Measurements from ENCODE around the gene ZNF280B. TPM values are rescaled to one million over a fixed set of nuclear protein-coding genes. Genes with fewer than 3 reads are reported as not detected.

The ZNF280B gene
- total RNA-seq, 1 donor from 2014 or later: 5.0 TPM

GRCh38 chr22:22538226-22538989 is 29.9 kb upstream of the ZNF280B start:
- Mint-ChIP-seq H3K9me3 (no peaks in the 10 kb centered on the region), H3K36me3 (no peaks in the 10 kb centered on the region), H3K27ac (no peak overlapping the region), H3K27me3 (peaks cover 45% of the 10 kb centered on the region), H3K4me3 (no peak overlapping the region), H3K4me1 (ENCODE audit: unreplicated experiment) (no peaks in the 10 kb centered on the region)
- TF ChIP-seq, protein P1, sequence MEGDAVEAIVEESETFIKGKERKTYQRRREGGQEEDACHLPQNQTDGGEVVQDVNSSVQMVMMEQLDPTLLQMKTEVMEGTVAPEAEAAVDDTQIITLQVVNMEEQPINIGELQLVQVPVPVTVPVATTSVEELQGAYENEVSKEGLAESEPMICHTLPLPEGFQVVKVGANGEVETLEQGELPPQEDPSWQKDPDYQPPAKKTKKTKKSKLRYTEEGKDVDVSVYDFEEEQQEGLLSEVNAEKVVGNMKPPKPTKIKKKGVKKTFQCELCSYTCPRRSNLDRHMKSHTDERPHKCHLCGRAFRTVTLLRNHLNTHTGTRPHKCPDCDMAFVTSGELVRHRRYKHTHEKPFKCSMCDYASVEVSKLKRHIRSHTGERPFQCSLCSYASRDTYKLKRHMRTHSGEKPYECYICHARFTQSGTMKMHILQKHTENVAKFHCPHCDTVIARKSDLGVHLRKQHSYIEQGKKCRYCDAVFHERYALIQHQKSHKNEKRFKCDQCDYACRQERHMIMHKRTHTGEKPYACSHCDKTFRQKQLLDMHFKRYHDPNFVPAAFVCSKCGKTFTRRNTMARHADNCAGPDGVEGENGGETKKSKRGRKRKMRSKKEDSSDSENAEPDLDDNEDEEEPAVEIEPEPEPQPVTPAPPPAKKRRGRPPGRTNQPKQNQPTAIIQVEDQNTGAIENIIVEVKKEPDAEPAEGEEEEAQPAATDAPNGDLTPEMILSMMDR (conservative IDR thresholded peaks at IDR 0.05): no peak
- no peak for DNase-seq (ENCODE audit: extremely low spot score, unreplicated experiment)

DNA sequence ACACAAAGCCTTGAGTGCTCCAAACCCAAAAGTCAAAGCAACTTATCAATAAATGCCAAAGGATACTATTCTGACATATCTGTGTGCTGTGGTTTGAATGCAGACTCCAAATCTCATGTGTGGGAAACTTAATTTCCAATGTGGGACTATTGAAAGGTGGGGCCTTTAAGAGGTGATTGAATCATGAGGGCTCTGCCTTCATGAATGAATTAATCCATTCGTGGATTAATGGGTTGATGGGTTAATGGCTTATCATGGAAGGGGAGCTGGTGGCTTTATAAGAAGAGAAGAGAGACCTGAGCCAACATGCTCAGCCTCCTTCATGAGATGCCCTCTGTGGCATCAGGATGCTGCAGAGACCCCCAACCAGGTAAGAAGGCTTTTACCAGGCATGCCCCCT is 28.4 kb upstream of the ZNF280B start:
- Mint-ChIP-seq H3K27ac (no peak overlapping the region), H3K36me3 (no peaks in the 10 kb centered on the region), H3K4me3 (no peak overlapping the region), H3K27me3 (peaks cover 31% of the 10 kb centered on the region), H3K4me1 (ENCODE audit: unreplicated experiment) (no peaks in the 10 kb centered on the region), H3K9me3 (no peaks in the 10 kb centered on the region)
- TF ChIP-seq, protein P1 (conservative IDR thresholded peaks at IDR 0.05): no peak
- no peak for DNase-seq (ENCODE audit: extremely low spot score, unreplicated experiment)

- H3K27ac Mint-ChIP-seq: no peak overlapping the region
- no peaks in the 10 kb centered on the region for H3K4me1 Mint-ChIP-seq (ENCODE audit: unreplicated experiment)
- H3K4me3 Mint-ChIP-seq: no peak overlapping the region
- H3K9me3 Mint-ChIP-seq: no peaks in the 10 kb centered on the region
- TF ChIP-seq, protein P1 (conservative IDR thresholded peaks at IDR 0.05): no peak
- H3K27me3 Mint-ChIP-seq: peaks cover 30% of the 10 kb centered on the region
- no peaks in the 10 kb centered on the region for H3K36me3 Mint-ChIP-seq
- no peak for DNase-seq (ENCODE audit: extremely low spot score, unreplicated experiment)
These were observed 28.0 kb upstream of the ZNF280B start for GRCh38 chr22:22536515-22536914.

GRCh38 chr22:22535662-22536061 is 27.1 kb upstream of the ZNF280B start:
- no peak for DNase-seq (ENCODE audit: extremely low spot score, unreplicated experiment)
- Mint-ChIP-seq H3K4me3 (no peak overlapping the region), H3K27me3 (peaks cover 28% of the 10 kb centered on the region), H3K27ac (no peak overlapping the region), H3K36me3 (no peaks in the 10 kb centered on the region), H3K4me1 (ENCODE audit: unreplicated experiment) (no peaks in the 10 kb centered on the region), H3K9me3 (no peaks in the 10 kb centered on the region)
- TF ChIP-seq, protein P1 (conservative IDR thresholded peaks at IDR 0.05): no peak

GRCh38 chr22:22534604-22535415 is 26.3 kb upstream of the ZNF280B start:
- no peaks in the 10 kb centered on the region for H3K4me1 Mint-ChIP-seq (ENCODE audit: unreplicated experiment)
- TF ChIP-seq, protein P1 (conservative IDR thresholded peaks at IDR 0.05): no peak
- no peak overlapping the region for H3K27ac Mint-ChIP-seq
- DNase-seq (ENCODE audit: extremely low spot score, unreplicated experiment): no peak
- no peak overlapping the region for H3K4me3 Mint-ChIP-seq
- peaks cover 23% of the 10 kb centered on the region for H3K27me3 Mint-ChIP-seq
- no peaks in the 10 kb centered on the region for H3K9me3 Mint-ChIP-seq
- no peaks in the 10 kb centered on the region for H3K36me3 Mint-ChIP-seq
